Tibial nerve (tissue), 4 donors: Measurements from ENCODE around the gene SLIT2. TPM values are rescaled to one million over a fixed set of nuclear protein-coding genes. Genes with fewer than 3 reads are reported as not detected.

Experiments used
- DNase-seq, 2 donors: peaks; one replicate each; pipeline ENCODE4 v3.0.0-alpha.2; 2019; ENCODE audit warnings: low spot score in 2 of 2
- H3K27ac ChIP-seq, 4 donors: fragments of 200-600 bp; sonication (generic) in 3 of 4; one replicate each; pipeline ENCODE4 v1.5.1; 2017 to 2019; ENCODE audit warnings: mild to moderate bottlenecking in 1 of 4
- H3K27me3 ChIP-seq, 2 donors: fragments of 200-600 bp; sonication (generic) in 1 of 2; one replicate each; pipeline versions ENCODE4 v1.5.1 to v1.6.0; 2017 to 2019
- H3K36me3 ChIP-seq, 3 donors: fragments of 200-600 bp; sonication (generic); one replicate each; pipeline ENCODE4 v1.5.1; 2018 to 2019
- H3K4me1 ChIP-seq, 4 donors: fragments of 200-600 bp; sonication (generic) in 3 of 4; one replicate each; pipeline ENCODE4 v1.5.1; 2017 to 2019
- H3K4me3 ChIP-seq, 4 donors: fragments of 200-600 bp; sonication (generic) in 3 of 4; one replicate each; pipeline ENCODE4 v1.5.1; 2017 to 2019; ENCODE audit warnings: mild to moderate bottlenecking in 1 of 4, moderate library complexity in 1 of 4
- H3K9me3 ChIP-seq, 4 donors: fragments of 200-600 bp; sonication (generic) in 3 of 4; one replicate each; pipeline ENCODE4 v1.5.1; 2017 to 2019
- EP300 ChIP-seq, 2 donors: sonication (generic); formaldehyde crosslinking; IDR thresholded peaks; one replicate each; pipeline ENCODE4 v1.6.1; 2017; ENCODE audit warnings: antibody characterized with exemption in 2 of 2, mild to moderate bottlenecking in 1 of 2
- POLR2A ChIP-seq, 2 donors: fragments of 450-650 bp; IDR thresholded peaks; one replicate each; pipeline ENCODE4 v1.6.1; 2017; ENCODE audit warnings: antibody characterized with exemption in 2 of 2, mild to moderate bottlenecking in 2 of 2, moderate library complexity in 2 of 2
- WGBS, 2 donors: methylation state at CpG; one replicate each; pipeline ENCODE4 v1.1.5; 2018; 5-methylcytosine and 5-hydroxymethylcytosine counted together
- total RNA-seq, 4 donors: library from RNA; depleted of rRNA; stranded (reverse); fragments of >200 nt; gene quantifications; one replicate each; pipeline ENCODE4 v1.1.0, GENCODE V29; 2016
- TF ChIP-seq, protein P1 (sequence below), 5 experiments: fragments of 200-600 bp in 3 of 5; fragments of 450-650 bp in 2 of 5; sonication (generic) in 3 of 5; IDR thresholded peaks; one replicate each; pipeline ENCODE4 v1.5.1; 2016 to 2019; ENCODE audit warnings: antibody characterized with exemption in 5 of 5, mild to moderate bottlenecking in 3 of 5, moderate library complexity in 2 of 5

The SLIT2 gene
- total RNA-seq, 4 donors from 2014 or later: 38.6 to 66.2 (median 47.2) TPM

DNA sequence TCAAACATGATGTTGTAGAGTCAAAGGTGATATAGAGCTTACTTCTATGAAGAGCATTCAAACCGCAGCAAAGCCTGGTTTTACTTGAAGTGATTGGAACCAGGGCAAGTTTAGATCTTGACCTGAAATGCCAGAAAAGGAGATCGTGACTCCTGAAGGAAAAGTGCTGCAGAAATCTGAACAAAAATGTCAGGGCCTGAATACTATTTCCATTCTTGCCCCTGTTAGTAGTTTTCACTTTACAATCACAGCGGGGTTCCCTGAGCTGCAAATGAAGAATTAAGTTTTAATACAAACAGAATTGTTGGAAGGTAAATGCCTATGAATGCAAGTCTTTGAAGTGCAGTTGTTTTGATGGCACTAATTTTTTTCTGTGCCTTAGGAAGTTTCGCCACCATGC lies 4.1 kb downstream of the SLIT2 start:
- Histone ChIP-seq H3K4me1 (peaks cover 0 to 71% (median 5%) of the 10 kb centered on the region in 4 donors), H3K27ac (peak overlapping the region in 3 of 4 donors; percentile 70 to 88 (median 85)), H3K36me3 (no peaks in the 10 kb centered on the region), H3K9me3 (no peaks in the 10 kb centered on the region), H3K27me3 (peaks cover 0 to 12% of the 10 kb centered on the region in 2 donors), H3K4me3 (peak overlapping the region in 3 of 4 donors; percentile 50 to 69 (median 65))
- TF ChIP-seq POLR2A (IDR thresholded peaks at IDR 0.05) (no peak), EP300 (IDR thresholded peaks at IDR 0.05) (no peak)
- TF ChIP-seq, protein P1, sequence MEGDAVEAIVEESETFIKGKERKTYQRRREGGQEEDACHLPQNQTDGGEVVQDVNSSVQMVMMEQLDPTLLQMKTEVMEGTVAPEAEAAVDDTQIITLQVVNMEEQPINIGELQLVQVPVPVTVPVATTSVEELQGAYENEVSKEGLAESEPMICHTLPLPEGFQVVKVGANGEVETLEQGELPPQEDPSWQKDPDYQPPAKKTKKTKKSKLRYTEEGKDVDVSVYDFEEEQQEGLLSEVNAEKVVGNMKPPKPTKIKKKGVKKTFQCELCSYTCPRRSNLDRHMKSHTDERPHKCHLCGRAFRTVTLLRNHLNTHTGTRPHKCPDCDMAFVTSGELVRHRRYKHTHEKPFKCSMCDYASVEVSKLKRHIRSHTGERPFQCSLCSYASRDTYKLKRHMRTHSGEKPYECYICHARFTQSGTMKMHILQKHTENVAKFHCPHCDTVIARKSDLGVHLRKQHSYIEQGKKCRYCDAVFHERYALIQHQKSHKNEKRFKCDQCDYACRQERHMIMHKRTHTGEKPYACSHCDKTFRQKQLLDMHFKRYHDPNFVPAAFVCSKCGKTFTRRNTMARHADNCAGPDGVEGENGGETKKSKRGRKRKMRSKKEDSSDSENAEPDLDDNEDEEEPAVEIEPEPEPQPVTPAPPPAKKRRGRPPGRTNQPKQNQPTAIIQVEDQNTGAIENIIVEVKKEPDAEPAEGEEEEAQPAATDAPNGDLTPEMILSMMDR (IDR thresholded peaks at IDR 0.05): no peak
- WGBS, 2 donors: 56 to 62% methylated on average over 4 of the region's 4 CpGs
- no peak for DNase-seq

DNA sequence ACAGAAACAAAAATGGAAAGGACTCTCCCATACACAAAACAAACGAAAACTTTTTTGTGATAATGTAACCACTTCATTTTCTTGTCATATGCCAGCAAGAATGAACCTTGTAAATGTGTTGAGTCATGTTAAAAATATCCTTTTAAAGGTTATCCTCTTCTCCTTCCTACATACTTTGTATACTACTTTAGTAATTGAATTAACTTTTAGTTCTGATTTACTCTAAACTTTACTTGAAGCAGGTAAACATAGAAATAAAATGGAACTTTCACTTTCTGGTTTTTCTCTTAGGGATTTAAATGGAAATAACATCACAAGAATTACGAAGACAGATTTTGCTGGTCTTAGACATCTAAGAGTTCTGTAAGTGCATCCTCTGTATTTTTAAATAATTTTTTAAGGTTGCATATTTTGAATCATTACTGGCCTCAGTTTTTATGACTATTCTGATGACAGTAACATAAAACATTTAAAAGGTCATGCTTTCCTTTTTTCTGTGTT lies 4.7 kb downstream of the SLIT2 start:
- no peaks in the 10 kb centered on the region for H3K36me3 ChIP-seq
- WGBS, 2 donors: 47 to 59% methylated on average over 2 of the region's 2 CpGs
- H3K27ac ChIP-seq: peak overlapping the region in 2 of 4 donors; percentile 85 to 88
- peaks cover 0 to 12% of the 10 kb centered on the region in 2 donors for H3K27me3 ChIP-seq
- TF ChIP-seq, protein P1 (IDR thresholded peaks at IDR 0.05): no peak
- TF ChIP-seq EP300 (IDR thresholded peaks at IDR 0.05) (no peak), POLR2A (IDR thresholded peaks at IDR 0.05) (no peak)
- H3K9me3 ChIP-seq: no peaks in the 10 kb centered on the region
- peaks cover 0 to 71% (median 5%) of the 10 kb centered on the region in 4 donors for H3K4me1 ChIP-seq
- DNase-seq: no peak
- peak overlapping the region in 3 of 4 donors; percentile 50 to 69 (median 65) for H3K4me3 ChIP-seq

DNA sequence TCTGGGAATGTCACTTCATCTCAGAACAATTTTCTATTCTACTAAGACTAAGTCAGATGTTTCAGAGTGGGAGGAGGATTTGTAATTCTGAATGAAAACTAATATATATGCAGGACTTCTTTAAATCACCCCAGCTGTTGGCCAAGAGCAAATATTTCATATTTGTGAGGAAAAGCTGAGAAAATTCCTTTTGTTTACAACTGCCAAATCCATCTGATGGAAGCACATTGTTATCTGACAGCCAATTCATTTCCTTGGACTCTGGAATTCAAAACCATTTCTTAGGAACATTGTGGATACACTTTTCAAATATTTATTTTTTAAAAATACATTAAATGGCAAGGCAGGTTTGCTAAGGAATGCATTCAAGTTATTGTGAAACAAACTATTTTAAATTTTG lies 8.0 kb downstream of the SLIT2 start:
- Histone ChIP-seq H3K27me3 (peaks cover 0 to 4% of the 10 kb centered on the region in 2 donors), H3K9me3 (no peaks in the 10 kb centered on the region), H3K36me3 (no peaks in the 10 kb centered on the region), H3K27ac (peak overlapping the region in 2 of 4 donors; percentile 36 to 50), H3K4me3 (no peak overlapping the region), H3K4me1 (peaks cover 0 to 50% (median 0%) of the 10 kb centered on the region in 4 donors)
- DNase-seq: no peak
- TF ChIP-seq EP300 (IDR thresholded peaks at IDR 0.05) (no peak), POLR2A (IDR thresholded peaks at IDR 0.05) (no peak)
- TF ChIP-seq, protein P1 (IDR thresholded peaks at IDR 0.05): no peak

DNA sequence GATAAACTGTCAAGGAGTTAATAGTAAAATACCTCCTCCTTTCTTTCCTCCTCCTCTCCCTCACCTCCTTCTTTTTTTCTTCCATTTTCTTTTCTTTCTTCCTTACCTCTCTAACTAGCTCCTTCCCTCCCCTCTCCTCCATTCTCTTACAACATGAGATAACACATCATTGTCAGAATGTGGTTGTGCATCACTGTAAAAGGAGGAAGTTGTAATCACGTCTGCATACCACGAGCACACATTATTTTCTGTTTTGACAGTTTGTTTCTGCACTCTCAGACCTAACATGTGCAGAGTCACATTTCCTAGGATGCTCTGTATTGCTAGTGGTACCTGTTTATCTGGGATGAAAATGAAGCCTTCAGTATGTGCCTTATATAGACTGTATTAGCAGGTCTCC lies 9.1 kb downstream of the SLIT2 start:
- TF ChIP-seq EP300 (IDR thresholded peaks at IDR 0.05): no peak
- TF ChIP-seq, protein P1 (IDR thresholded peaks at IDR 0.05): no peak
- no peak for TF ChIP-seq POLR2A (IDR thresholded peaks at IDR 0.05)
- Histone ChIP-seq H3K36me3 (no peaks in the 10 kb centered on the region), H3K27me3 (no peaks in the 10 kb centered on the region), H3K4me1 (peaks cover 0 to 44% (median 0%) of the 10 kb centered on the region in 4 donors), H3K9me3 (no peaks in the 10 kb centered on the region), H3K4me3 (no peak overlapping the region), H3K27ac (no peak overlapping the region)
- DNase-seq: no peak
- 52 to 53% methylated on average over 2 of the region's 2 CpGs for WGBS, 2 donors

DNA sequence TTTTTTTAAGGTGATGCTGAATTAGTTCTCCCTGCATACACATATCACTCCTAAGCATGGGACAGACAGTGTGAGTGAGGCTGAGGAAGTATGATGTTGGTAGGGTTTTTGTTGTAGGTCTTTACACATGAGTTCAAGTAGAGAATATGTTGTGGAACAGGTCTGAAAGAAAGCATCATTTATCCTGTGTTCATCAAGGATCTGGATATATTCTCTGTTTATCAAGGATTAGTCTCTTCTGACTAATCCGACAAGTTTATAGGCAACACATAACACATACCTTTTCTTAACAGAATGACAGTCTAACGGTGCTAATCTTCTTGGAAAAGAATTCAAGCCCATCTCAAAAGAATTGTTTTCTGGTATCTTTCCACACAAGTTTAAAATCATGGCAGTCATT lies 10.5 kb downstream of the SLIT2 start:
- no peaks in the 10 kb centered on the region for H3K36me3 ChIP-seq
- peaks cover 0 to 48% (median 0%) of the 10 kb centered on the region in 4 donors for H3K4me1 ChIP-seq
- no peaks in the 10 kb centered on the region for H3K27me3 ChIP-seq
- WGBS, 2 donors: 87 to 88% methylated on average over 2 of the region's 2 CpGs
- H3K27ac ChIP-seq: no peak overlapping the region
- no peak for DNase-seq
- TF ChIP-seq POLR2A (IDR thresholded peaks at IDR 0.05) (no peak), EP300 (IDR thresholded peaks at IDR 0.05) (no peak)
- TF ChIP-seq, protein P1 (IDR thresholded peaks at IDR 0.05): no peak
- no peaks in the 10 kb centered on the region for H3K9me3 ChIP-seq
- H3K4me3 ChIP-seq: no peak overlapping the region
